D341Med (cell line): Measurements from ENCODE around the gene STAP1.

Experiments
- DNase-seq: peaks from one replicate; pipeline ENCODE4 v3.0.0; 2012; ENCODE audit warnings: low spot score

The STAP1 gene

DNA sequence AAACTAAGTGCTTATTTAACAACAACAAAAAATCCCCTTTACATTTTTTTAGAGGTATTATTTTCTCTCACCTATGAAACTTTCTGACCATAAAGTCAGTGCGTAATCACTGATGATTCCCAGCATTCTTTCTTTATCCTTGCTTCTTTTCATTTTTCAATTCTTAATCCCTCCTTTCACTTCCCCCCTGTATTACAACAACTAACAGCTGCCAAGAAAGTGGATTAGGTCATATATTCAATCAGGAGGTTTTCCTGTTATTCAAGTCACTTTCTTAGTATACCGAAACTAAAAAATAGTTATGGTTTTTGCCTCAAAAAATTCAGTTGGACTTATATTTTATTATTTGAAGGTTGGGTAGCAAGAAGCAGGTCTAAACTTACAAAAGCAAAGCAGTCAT lies 2.1 kb upstream of the STAP1 start:
- no peak for DNase-seq

DNA sequence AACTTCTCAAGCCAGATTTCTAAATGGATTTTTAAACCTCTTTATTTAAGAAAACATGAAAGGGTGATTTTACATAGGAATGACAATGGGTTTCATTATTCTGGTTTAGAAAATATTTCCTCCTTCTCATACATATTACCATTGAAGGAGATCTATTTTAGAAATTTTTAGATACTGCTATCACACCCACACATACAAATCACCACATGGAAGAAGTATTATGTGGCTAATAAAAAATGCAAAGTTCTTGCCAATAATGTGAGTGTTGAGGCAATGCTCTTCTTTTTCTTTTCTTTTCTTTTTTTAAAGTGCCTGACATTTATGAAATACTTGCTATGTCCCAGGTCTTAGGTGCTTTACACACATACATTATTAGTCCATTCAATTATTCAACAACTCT lies 6.8 kb downstream of the STAP1 start:
- no peak for DNase-seq

DNA sequence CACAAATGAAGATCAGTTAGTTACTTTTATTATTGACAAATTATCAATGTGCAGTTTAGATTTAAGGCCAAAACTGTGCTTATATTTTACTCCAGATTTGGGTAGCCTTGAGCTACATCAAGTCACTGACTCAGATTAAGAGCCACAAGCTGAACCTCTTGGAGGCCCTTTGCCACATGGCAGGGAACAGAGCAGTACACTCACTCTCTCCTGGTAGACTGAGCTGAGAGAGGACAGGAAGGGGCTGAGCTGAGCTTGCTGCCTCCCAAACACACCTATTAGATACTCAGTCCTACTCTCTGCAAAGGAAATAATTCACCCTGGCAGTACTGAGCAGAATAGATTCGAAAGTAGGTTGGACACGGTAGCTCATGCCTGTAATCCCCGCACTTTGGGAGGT lies 7.8 kb downstream of the STAP1 start:
- no peak for DNase-seq

DNA sequence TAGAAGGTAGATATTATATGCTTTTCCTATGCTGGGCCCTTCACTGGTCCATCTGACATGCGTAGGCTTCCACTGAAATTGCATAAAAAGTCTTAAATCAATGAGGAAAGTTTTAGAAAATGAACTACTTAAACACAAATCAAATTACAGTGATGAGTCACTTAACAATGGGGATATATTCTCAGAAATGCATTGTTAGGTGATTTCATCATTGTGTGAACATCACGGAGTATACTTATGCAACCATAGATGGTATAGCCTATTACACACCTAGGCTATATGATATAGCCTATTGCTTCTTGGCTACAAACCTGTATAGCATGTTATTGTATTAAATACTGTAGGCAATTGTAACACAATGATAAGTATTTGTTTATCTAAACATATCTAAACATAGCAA lies 10.3 kb downstream of the STAP1 start:
- DNase-seq: no peak

DNA sequence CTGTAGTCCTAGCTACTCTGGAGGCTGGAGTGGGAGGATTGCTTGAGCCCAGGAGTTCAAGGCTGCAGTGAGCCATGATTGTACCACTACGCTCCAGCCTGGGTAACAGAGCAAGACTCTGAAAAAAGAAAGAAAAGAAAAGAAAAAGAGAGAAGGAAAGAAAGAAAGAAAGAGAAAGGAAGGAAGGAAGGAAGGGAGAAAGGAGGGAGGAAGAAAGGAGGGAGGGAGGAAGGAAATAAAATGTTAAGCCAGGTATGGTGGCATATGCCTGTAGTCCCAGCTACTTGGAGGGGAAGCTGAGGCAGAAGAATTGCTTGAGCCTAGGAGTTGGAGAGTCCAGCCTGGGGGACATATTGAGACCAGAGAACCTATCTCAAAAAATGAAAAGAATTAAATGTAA lies 12.0 kb downstream of the STAP1 start:
- no peak for DNase-seq

DNA sequence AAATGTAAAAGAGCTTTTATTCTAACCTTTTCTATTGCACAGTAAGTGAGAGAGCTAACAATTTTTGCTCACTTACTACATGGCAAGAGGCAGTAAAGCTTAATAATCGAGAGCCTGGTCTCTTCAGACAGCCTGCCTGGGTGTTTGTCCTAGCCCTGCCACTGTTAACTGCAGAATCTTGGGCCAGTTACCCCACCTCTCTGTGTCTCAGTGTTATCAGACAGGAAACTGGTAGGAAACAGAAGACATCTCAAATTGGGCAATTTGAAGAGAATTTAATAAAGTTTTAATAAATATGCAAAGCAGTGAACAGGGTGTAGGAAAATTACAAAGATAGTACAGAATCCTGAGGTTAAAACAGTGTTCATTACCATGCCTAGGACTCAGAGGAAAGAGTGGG lies 13.4 kb downstream of the STAP1 start:
- DNase-seq: no peak

DNA sequence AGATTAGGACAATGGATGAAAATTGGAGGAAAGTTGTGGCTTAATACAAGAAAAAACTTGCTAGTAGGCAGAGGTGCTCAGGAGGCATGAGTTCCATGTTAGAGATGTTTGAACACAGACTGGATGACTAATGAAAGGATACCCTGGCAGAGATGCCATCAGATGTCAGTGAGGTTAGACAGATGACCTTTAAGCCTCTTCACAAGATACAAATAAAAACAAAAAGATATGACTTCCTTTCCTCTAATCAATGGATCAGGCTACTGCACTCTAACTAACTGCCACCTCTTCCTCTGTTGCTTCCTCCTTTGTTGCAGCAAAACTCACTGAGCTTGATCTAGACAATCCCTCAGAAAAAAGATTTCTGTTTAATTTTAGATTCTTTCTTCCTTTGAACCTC lies 14.7 kb downstream of the STAP1 start:
- no peak for DNase-seq

DNA sequence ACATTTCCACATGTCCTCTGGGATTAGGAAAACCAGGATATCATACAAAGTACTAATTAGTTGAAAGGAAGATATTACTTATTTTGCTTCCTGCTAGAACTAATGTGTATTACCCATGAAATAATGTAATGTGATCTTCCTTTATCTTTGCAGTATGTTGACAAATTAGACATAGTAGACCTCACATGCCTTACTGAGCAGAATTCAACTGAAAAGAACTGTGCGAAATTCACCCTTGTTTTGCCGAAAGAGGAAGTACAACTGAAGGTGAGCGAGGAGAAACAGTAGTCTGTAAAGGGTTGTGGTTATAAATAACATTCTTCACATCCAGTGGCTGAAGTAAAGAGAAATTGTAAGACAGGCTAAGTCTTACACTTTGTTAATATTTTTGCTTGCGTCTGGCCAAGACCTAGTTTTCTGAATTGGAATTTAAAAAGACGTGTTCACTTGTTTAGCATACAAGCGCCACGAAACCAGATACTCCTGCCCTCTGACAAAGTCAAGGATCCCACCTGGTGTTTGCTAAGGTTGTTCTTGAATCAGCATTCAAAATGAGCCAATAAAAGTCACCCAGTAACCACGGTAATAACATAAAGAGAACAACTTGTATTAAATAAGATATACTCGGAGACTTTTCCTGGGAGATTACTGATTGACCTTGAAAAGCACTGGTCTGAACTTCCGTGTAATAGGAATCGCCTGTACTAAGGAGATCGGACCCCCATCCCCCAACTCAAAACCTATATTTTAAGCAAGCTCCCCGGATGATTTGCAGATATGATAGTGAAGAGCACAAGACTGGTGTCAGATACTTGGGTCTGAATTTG lies 16.9 kb downstream of the STAP1 start:
- no peak for DNase-seq

DNA sequence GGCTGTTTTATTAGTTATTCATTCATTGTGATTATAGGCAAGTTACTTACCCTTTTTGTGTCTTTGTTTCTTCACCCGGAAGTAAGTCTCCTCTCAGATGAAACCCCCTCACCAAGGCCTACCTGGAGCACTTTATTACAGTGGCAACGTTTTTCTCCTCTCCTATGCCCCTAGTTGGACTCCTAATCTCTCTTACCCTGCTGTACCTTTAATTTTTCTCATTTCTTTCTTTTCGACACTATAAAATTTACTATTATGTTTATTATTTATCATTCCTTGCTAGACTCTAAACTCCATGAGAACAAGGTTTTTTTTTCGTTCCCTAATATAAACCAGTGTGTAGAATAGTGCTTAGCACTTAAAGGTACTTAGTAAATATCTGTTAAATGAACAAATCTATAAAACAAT lies 17.5 kb downstream of the STAP1 start:
- DNase-seq: no peak

DNA sequence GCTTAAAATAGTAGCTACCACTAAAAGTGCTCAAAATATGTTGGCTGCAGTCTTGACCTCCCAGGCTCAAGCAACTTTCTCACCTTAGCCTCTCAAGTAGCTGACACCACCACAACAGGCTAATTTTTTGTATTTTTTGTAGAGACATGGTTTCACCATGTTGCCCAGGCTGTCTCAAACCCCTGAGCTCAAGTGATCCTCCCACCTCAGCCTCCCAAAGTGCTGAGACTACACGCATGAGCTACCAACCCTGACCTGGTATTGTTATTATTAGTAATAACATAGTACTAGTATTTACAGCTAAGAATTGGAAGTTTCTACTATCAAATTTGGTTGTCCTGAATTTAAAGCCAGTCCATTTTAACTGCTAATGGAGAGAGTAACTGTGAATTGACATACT lies 18.0 kb downstream of the STAP1 start:
- no peak for DNase-seq

DNA sequence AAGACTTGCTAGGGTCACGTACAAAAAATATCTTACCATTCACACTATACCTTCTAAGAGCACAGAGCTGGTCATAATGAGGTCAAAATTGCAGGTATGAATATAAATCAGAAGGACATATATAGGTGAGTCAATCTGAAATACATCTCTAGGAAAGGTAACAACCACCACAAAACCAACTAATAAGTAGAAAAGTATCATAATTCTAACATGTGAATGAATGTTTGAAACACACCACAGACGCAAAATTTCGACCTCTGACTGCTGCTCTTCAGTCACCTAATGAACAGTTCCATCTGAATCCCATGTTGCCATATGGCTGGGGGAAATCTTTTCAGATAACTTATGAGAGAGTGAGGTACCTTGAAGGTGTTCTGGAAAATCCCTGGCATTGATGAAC lies 22.1 kb downstream of the STAP1 start:
- no peak for DNase-seq

DNA sequence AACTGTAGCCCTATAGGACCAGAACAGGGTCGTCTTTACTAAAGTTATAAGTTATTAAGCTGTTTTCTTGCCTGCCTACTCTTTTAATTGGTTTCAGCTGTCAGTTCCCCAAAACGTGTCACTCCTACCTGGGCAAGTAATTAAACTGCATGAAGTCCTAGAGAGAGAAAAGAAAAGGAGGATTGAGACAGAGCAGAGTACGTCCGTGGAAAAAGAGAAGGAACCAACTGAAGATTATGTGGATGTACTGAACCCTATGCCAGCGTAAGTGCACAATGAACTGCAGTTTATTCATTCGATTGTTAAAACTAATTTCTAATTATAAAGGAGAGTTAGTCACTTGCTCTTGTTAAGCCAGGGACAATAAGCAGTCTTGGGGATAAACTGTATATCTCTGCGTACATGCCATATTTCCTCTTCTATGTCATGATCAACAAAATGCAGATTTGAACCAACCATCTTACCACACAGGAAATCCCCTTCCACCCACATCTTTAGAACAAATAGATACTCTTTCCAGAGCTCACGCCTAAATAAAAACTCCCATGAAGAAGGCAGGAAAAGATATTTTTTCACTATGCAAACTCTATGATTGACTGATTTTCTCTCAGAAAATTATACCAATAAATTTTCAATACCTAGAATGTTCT lies 22.8 kb downstream of the STAP1 start:
- no peak for DNase-seq

DNA sequence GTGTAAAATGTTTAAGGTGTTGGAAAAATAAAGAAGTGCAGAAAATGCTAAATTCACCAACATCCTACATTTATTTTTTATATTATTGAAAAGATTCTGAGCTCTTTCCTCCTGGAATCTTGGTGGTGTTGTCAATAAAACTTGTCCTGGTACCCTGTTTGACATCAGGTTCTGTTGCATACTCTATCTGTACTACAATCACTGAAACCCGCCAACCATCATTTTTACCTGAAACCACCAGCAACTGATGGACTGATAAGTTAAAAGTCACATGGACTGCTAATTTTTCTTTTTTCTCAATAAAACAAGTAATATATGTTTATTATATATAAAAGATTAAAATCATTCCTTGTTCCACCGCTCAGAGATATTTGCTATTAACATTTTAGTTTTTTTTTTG lies 23.4 kb downstream of the STAP1 start:
- DNase-seq: no peak

DNA sequence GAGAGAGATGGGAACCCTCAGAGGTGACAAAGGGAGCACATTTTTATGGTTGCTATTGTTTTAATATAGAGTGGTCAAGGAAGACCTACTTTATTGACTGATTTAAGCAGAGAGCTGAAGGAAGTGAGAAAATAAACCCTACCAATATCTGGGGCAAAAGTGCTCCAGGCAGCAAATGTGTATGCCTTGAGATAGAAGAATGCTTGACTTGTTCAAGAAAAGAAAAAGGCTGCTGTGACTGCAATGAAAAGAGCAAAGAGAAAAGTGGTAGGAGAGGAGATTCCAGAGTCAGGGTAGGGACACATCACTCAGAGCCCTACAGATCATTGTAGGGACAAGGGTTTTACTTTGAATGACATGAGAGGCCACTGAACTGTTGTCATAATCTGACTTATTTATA lies 26.0 kb downstream of the STAP1 start:
- no peak for DNase-seq

DNA sequence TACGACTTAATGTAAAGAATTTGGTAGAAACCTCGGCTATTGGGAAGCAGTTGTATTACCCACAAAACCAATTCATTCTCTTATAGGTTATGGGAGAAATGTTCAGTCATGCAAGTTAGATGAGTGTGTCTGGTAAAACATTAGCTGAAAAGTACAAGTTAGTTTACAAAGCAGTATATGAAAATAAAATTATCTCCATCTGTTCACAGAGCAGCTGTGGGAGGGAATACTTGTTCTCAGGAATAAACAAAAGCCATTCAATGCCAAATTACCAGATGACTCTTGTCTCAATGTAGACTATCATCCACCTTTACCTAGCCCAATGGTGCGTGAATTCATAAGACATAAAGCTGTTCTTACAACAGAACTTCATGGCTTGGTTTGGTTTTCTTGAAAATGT lies 28.6 kb downstream of the STAP1 start:
- no peak for DNase-seq

DNA sequence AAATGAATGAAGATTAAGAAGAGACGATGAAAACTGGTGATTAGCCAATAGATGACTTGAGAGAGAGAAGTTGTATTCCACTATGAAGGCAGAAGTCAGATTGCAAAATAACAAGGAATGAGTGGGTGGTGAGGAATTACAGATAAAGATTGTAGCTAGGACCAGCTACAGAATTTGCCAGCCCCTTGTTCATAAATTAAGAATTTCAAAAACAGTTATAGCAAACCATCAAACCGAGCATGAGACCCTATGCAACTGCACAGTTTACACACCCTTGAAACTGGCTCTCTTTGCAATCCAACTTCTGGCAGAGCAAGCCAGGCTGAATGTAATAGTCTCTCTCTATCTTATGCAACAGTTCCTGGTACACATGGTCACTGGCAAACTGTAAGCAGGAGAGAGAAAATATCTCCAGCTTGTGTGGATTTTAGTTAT lies 35.2 kb downstream of the STAP1 start:
- DNase-seq: no peak

DNA sequence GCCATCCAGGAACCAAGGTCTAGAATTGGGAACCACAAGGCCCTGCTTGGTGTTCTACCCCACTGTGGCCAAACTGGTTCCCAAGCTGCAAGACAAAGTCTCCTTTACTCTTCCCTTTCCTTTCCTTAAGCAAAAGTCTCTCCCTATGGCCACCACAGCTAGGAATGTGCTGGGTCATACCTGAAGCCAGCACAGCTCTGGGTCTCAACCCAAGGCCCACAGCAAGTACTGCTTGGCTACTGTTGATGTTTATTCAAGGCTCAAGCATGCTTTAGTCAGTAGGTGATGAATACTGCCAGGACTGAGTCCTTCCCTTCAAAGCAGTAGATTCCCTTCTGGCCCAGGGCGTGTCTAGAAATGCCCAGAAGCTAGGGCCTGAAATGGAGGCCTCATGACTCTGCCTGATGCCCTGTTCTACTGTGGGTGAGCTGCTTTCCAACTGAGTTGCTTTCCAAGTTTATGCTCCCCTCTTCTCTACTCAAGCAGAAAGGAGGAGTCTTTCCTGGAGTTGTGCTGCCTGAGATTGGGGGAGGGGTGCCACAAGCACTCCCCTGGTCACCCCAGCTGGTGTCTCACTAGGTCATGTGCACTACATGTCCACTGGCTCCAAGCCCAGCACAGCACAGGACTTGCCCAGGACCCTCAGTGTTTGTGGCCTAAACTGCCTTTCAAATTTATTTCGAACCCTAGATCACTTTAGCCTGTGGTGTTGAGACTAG lies 44.9 kb downstream of the STAP1 start:
- no peak for DNase-seq

DNA sequence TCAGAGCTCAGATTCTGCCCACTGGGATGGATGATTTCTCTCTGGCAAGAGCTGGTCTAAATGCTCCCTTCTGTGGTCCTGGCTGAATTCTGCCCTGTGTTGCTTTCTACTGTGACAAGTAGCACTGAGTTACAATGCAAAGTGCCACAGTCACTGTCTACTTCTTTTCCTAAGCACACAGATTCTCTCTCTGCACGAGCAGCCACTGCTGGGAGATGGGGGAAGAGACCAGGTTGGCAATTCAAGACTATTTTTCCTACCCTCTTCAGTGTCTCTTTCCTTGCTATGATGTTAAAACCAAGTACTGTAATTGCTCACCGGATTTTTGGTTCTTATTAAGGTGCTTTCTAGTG lies 45.5 kb downstream of the STAP1 start:
- DNase-seq: no peak

DNA sequence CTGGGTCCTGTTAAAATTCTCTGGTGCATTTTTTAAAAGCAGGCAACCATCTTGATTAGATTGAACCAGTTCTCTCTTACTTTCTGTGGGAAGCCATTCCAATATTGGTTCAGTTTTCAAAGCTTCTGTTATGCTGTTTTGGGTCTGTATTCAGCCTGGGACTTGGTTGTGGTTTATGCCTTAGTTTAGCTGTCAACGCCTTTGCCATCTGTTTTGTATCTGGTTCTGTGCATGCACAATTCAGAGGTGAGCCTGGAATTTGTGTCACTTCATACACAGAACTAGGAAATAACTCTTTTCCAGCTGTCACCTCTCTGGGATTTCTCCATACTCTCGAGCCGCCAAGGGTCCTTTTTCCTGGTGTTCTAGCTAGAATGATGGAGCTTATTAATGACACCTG lies 46.2 kb downstream of the STAP1 start:
- no peak for DNase-seq

DNA sequence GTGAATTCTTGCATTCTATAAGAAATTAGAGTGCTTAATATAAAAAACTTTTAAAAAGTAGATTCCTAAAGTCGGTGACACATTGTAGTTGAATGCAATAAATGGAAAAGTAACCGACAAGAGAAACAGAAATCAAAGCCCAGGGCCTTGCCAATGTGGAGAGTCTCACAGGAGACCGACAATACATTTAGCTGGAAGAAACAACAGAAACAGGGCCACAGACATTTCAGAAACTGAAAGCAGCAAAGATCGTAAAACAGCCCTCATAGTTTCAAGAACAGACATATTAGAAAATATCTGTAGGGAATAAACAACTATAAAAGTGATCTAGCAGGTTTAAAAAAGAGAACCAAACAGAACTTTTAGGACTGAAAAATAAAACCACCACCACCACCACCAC lies 49.5 kb downstream of the STAP1 start:
- DNase-seq: no peak

DNA sequence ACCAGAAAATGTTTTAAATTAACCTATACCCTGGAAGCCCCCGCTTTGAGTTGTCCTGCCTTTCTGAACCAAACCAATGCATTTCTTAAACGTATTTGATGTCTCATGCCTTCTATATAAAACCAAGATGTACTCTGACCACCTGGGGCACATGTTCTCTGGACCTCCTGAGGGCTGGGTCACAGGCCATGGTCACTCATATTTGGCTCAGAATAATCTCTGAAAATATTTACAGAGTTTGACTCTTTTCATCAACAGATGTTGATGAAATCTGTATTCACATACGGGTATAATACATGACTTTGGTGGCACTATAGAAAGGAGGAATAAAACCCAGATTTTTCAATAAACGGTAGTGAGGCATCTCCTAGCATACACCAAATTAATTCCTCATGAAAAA lies 55.7 kb downstream of the STAP1 start:
- DNase-seq: no peak

DNA sequence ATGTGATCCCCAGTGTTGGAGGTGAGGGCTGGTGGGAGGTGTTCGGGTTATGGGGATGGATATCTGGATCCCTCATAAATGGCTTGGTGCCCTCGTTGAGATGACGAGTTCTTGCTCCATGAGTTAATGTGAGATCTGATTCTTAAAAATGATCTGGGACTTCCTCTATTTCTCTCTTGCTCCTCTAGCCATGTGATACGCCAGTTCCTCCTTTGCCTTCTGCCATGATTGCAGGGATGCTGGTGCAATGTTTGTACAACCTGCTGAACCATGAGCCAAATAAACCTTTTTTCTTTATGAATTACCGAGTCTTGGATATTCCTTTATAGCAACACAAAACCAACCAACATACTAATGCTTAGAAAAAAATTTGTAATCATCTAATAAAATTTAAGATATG lies 56.6 kb downstream of the STAP1 start:
- no peak for DNase-seq

DNA sequence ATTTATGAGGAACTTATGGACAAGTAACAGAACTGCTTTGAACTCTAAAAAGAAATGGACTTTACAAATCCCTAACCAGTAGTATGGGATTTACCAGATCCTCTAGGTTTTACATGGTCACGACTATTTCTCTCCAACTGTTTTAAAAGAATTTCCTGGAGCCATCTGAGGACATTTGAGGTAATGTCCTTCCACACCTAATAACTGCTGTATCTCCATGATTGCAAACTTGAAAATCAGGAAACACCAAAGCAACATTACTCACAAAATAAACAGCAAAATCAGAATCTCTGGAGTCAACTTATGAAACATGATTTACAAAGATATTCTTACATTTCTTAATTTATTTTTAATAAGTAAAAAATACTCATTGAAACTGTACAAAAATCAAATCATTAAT lies 58.0 kb downstream of the STAP1 start:
- DNase-seq: no peak
